Skeletal muscle tissue (tissue), 4 donors: Measurements from ENCODE around the gene MYBBP1A. TPM values are rescaled to one million over a fixed set of nuclear protein-coding genes. Genes with fewer than 3 reads are reported as not detected.
"Not testable (repeated sequence)": the region's sequence is repeated elsewhere in the genome, so short reads cannot be mapped to it uniquely, and the experiment has no call there.

ENCODE experiments used
- H3K27ac ChIP-seq: one replicate; pipeline ENCODE4 v1.7.0; 2013; ENCODE audit warnings: mild to moderate bottlenecking, low read depth, low read length, inconsistent platforms
- H3K27me3 ChIP-seq, 3 donors: one replicate each; pipeline ENCODE4 v1.7.0; 2013; ENCODE audit warnings: low read length in 3 of 3; ENCODE audit not compliant: control insufficient read depth in 3 of 3, insufficient read depth in 3 of 3
- H3K36me3 ChIP-seq, 3 donors: one replicate each; pipeline ENCODE4 v1.7.0; 2013; ENCODE audit warnings: low read length in 3 of 3; ENCODE audit not compliant: control insufficient read depth in 3 of 3, insufficient read depth in 3 of 3
- H3K4me1 ChIP-seq, 3 donors: one replicate each; pipeline ENCODE4 v1.7.0; 2013; ENCODE audit warnings: low read length in 3 of 3, mild to moderate bottlenecking in 3 of 3; ENCODE audit not compliant: control insufficient read depth in 3 of 3, insufficient read depth in 3 of 3
- H3K4me3 ChIP-seq, 3 donors: one replicate each; pipeline ENCODE4 v1.7.0; 2013; ENCODE audit warnings: low read length in 3 of 3
- H3K9ac ChIP-seq, 3 donors: one replicate each; pipeline ENCODE4 v1.7.0; 2013; ENCODE audit warnings: low read length in 3 of 3, mild to moderate bottlenecking in 3 of 3, moderate library complexity in 2 of 3, low read depth in 1 of 3
- H3K9me3 ChIP-seq, 3 donors: one replicate each; pipeline ENCODE4 v1.7.0; 2013; ENCODE audit warnings: low read length in 3 of 3; ENCODE audit not compliant: control insufficient read depth in 3 of 3
- total RNA-seq: library from RNA; depleted of rRNA; stranded (reverse); fragments of >200 nt; gene quantifications from one replicate; pipeline ENCODE4 v1.2.3, GENCODE V29; 2014
- donor health status: Osteomylitis.

MYBBP1A gene
- total RNA-seq, 1 donor from 2014 or later = 30.3 TPM

- Histone ChIP-seq H3K36me3 (no peaks in the 10 kb centered on the region), H3K4me3 (peak overlapping the region in 2 of 3 donors; percentile 67 to 85), H3K27ac (peak overlapping the region; percentile 91), H3K27me3 (peaks cover 0 to 32% (median 10%) of the 10 kb centered on the region in 3 donors), H3K9me3 (no peaks in the 10 kb centered on the region), H3K4me1 (peaks cover 30 to 54% (median 48%) of the 10 kb centered on the region in 3 donors), H3K9ac (peak overlapping the region; percentile 68 to 94 (median 91))
These were observed 28.0 kb upstream of the MYBBP1A start for GRCh38 chr17:4583206-4583605.

DNA sequence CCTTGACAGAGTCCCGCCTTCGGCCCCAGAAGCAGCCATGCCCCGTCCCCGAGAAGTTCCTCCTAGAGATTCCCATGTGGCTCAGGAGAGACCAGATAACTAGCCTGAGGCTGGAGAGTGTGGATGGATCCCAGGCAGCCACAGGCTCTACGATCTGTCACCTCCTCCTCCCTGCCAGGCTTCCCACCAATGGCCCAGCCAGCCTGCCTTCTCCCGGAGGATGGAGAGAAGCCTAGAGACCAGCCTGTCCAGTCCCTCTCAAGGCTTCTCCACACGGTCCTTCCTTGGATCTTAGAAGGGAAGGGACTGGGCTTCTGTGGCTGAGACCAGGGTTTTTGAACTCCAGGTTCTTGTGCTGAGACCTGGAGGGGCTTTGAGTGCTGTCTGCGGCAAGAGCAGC is 27.5 kb upstream of the MYBBP1A start:
- Histone ChIP-seq H3K4me1 (peaks cover 25 to 49% (median 43%) of the 10 kb centered on the region in 3 donors), H3K9ac (no peak overlapping the region), H3K4me3 (no peak overlapping the region), H3K27ac (no peak overlapping the region), H3K27me3 (peaks cover 0 to 32% (median 10%) of the 10 kb centered on the region in 3 donors), H3K9me3 (no peaks in the 10 kb centered on the region), H3K36me3 (no peaks in the 10 kb centered on the region)

- no peaks in the 10 kb centered on the region for H3K9me3 ChIP-seq
- peaks cover 19 to 43% (median 42%) of the 10 kb centered on the region in 3 donors for H3K4me1 ChIP-seq
- no peak overlapping the region for H3K27ac ChIP-seq
- H3K4me3 ChIP-seq = no peak overlapping the region
- H3K9ac ChIP-seq = no peak overlapping the region
- H3K36me3 ChIP-seq = no peaks in the 10 kb centered on the region
- peaks cover 0 to 32% (median 10%) of the 10 kb centered on the region in 3 donors for H3K27me3 ChIP-seq
These were observed 26.9 kb upstream of the MYBBP1A start for GRCh38 chr17:4582101-4582501.

DNA sequence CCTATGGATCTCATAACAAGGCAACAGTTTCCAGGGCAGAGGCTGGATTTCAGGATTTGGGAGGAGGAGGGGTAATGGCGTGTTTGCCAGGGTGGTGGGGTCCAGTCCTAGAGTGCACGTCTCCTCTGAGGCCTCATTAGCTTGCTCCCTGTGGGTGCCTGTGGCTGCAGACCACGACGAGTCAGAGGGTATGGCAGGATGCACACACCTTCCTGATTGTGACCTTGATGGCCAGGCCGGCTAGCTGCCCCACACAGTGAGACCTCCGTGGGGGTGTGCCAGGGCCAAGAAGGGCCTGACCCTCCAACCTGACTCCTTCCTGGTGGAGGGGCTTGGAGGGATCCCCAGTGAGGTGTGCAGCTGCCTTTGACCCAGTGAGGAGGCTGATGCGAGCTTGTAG is 25.1 kb upstream of the MYBBP1A start:
- H3K9me3 ChIP-seq = no peaks in the 10 kb centered on the region
- H3K4me1 ChIP-seq = peaks cover 15 to 42% (median 41%) of the 10 kb centered on the region in 3 donors
- no peak overlapping the region for H3K4me3 ChIP-seq
- H3K27me3 ChIP-seq = peaks cover 0 to 30% (median 10%) of the 10 kb centered on the region in 3 donors
- no peak overlapping the region for H3K27ac ChIP-seq
- no peak overlapping the region for H3K9ac ChIP-seq
- no peaks in the 10 kb centered on the region for H3K36me3 ChIP-seq

GRCh38 chr17:4579678-4580077 is 24.5 kb upstream of the MYBBP1A start:
- Histone ChIP-seq H3K9ac (no peak overlapping the region), H3K9me3 (no peaks in the 10 kb centered on the region), H3K36me3 (no peaks in the 10 kb centered on the region), H3K27me3 (peaks cover 0 to 30% (median 10%) of the 10 kb centered on the region in 3 donors), H3K27ac (no peak overlapping the region), H3K4me1 (peaks cover 18 to 44% (median 42%) of the 10 kb centered on the region in 3 donors), H3K4me3 (no peak overlapping the region)

GRCh38 chr17:4578349-4578748 is 23.2 kb upstream of the MYBBP1A start:
- not testable (repeated sequence) for H3K9ac ChIP-seq

GRCh38 chr17:4577386-4577993 is 22.3 kb upstream of the MYBBP1A start:
- Histone ChIP-seq H3K36me3 (no peaks in the 10 kb centered on the region), H3K4me3 (no peak overlapping the region), H3K9me3 (no peaks in the 10 kb centered on the region), H3K9ac (peak overlapping the region in 1 of 3 donors; percentile 76), H3K27ac (no peak overlapping the region), H3K4me1 (peaks cover 16 to 44% (median 41%) of the 10 kb centered on the region in 3 donors), H3K27me3 (peaks cover 0 to 14% (median 0%) of the 10 kb centered on the region in 3 donors)

More at GRCh38 chr17:4578349-4578748, 23.2 kb upstream of the MYBBP1A start:
- Histone ChIP-seq H3K4me1 (peaks cover 22 to 49% (median 47%) of the 10 kb centered on the region in 3 donors), H3K27me3 (peaks cover 0 to 21% (median 6%) of the 10 kb centered on the region in 3 donors)
- H3K27ac ChIP-seq, H3K4me3 ChIP-seq, H3K9me3 ChIP-seq, H3K36me3 ChIP-seq: not testable (repeated sequence)

GRCh38 chr17:4576729-4577322 is 21.6 kb upstream of the MYBBP1A start:
- peak overlapping the region in 1 of 3 donors; percentile 76 for H3K9ac ChIP-seq

GRCh38 chr17:4576161-4576558 is 21.0 kb upstream of the MYBBP1A start:
- peaks cover 0 to 5% (median 0%) of the 10 kb centered on the region in 3 donors for H3K27me3 ChIP-seq
- peak overlapping the region; percentile 23 for H3K27ac ChIP-seq
- H3K36me3 ChIP-seq = no peaks in the 10 kb centered on the region
- H3K9ac ChIP-seq = peak overlapping the region in 2 of 3 donors; percentile 65 to 76
- H3K4me3 ChIP-seq = peak overlapping the region in 2 of 3 donors; percentile 9 to 58
- peaks cover 16 to 41% (median 37%) of the 10 kb centered on the region in 3 donors for H3K4me1 ChIP-seq
- H3K9me3 ChIP-seq = no peaks in the 10 kb centered on the region

More at GRCh38 chr17:4576729-4577322, 21.6 kb upstream of the MYBBP1A start:
- Histone ChIP-seq H3K4me1 (peaks cover 16 to 41% (median 37%) of the 10 kb centered on the region in 3 donors), H3K9me3 (no peaks in the 10 kb centered on the region), H3K36me3 (no peaks in the 10 kb centered on the region), H3K27ac (no peak overlapping the region), H3K4me3 (no peak overlapping the region), H3K27me3 (peaks cover 0 to 7% (median 0%) of the 10 kb centered on the region in 3 donors)

GRCh38 chr17:4574448-4575045 is 19.4 kb upstream of the MYBBP1A start:
- no peaks in the 10 kb centered on the region for H3K9me3 ChIP-seq
- peak overlapping the region in 2 of 3 donors; percentile 33 to 62 for H3K9ac ChIP-seq
- no peak overlapping the region for H3K27ac ChIP-seq

More at GRCh38 chr17:4574448-4575045, 19.4 kb upstream of the MYBBP1A start:
- Histone ChIP-seq H3K4me3 (no peak overlapping the region), H3K4me1 (peaks cover 16 to 41% (median 37%) of the 10 kb centered on the region in 3 donors), H3K36me3 (no peaks in the 10 kb centered on the region), H3K27me3 (no peaks in the 10 kb centered on the region)
